ENCODE data around the gene C17orf107. TPM values are rescaled to one million over a fixed set of nuclear protein-coding genes. Genes with fewer than 3 reads are reported as not detected.

The C17orf107 gene
- total and polyA plus RNA-seq, 9 of the 15 experiments (the other 6 are each of a cell fraction or from before 2014, with no cell fraction given) = 0.05 to 0.29 (median 0.07) TPM; not detected in 4

DNA sequence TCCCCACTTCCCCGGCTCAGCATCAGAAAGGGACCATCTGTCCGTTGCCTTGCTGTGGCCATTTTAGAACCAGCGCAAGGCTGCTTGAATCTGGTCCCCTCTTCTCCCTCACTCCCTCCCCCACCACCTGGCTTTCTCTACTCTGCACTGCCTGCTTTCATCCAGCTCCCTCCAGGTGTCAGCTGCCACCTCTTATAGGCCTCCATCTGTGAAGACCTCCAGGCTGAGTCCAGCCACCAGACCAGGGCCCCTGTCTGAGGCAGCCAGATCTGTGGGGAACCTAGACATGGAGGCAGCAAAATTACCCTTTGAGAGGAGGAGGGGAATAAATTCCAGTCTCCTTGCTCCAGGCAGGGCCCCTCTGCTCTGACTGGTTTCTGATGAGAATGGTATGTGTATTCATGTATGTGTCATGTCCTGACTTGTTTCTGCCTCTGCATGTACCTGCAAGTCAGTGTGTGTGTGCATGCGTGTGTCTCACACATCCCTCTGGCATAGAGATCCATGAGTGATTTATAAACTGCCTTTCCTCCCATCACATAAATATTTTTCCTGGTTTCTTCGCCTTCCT lies 45.1 kb upstream of the C17orf107 start:
- TF ChIP-seq, protein P1, sequence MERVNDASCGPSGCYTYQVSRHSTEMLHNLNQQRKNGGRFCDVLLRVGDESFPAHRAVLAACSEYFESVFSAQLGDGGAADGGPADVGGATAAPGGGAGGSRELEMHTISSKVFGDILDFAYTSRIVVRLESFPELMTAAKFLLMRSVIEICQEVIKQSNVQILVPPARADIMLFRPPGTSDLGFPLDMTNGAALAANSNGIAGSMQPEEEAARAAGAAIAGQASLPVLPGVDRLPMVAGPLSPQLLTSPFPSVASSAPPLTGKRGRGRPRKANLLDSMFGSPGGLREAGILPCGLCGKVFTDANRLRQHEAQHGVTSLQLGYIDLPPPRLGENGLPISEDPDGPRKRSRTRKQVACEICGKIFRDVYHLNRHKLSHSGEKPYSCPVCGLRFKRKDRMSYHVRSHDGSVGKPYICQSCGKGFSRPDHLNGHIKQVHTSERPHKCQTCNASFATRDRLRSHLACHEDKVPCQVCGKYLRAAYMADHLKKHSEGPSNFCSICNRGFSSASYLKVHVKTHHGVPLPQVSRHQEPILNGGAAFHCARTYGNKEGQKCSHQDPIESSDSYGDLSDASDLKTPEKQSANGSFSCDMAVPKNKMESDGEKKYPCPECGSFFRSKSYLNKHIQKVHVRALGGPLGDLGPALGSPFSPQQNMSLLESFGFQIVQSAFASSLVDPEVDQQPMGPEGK (CRISPR knock-in tag; IDR thresholded peaks at IDR 0.05; ENCODE audit: borderline replicate concordance) = no peak
- TF ChIP-seq, protein P2, sequence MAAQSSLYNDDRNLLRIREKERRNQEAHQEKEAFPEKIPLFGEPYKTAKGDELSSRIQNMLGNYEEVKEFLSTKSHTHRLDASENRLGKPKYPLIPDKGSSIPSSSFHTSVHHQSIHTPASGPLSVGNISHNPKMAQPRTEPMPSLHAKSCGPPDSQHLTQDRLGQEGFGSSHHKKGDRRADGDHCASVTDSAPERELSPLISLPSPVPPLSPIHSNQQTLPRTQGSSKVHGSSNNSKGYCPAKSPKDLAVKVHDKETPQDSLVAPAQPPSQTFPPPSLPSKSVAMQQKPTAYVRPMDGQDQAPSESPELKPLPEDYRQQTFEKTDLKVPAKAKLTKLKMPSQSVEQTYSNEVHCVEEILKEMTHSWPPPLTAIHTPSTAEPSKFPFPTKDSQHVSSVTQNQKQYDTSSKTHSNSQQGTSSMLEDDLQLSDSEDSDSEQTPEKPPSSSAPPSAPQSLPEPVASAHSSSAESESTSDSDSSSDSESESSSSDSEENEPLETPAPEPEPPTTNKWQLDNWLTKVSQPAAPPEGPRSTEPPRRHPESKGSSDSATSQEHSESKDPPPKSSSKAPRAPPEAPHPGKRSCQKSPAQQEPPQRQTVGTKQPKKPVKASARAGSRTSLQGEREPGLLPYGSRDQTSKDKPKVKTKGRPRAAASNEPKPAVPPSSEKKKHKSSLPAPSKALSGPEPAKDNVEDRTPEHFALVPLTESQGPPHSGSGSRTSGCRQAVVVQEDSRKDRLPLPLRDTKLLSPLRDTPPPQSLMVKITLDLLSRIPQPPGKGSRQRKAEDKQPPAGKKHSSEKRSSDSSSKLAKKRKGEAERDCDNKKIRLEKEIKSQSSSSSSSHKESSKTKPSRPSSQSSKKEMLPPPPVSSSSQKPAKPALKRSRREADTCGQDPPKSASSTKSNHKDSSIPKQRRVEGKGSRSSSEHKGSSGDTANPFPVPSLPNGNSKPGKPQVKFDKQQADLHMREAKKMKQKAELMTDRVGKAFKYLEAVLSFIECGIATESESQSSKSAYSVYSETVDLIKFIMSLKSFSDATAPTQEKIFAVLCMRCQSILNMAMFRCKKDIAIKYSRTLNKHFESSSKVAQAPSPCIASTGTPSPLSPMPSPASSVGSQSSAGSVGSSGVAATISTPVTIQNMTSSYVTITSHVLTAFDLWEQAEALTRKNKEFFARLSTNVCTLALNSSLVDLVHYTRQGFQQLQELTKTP (IDR thresholded peaks at IDR 0.05; ENCODE audit: low read depth in 1 of 2, partially characterized antibody in 2 of 2) = no peak
- TF ChIP-seq ZNF24 (IDR thresholded peaks at IDR 0.05) (no peak), ZKSCAN1 (IDR thresholded peaks at IDR 0.05; ENCODE audit: low read depth, low read length) (no peak), HLTF (IDR thresholded peaks at IDR 0.05) (no peak), BHLHE40 (IDR thresholded peaks at IDR 0.05; ENCODE audit: low read length) (no peak)
- no peak overlapping the region for H3K4me3 ChIP-seq
- H3K36me3 ChIP-seq (ENCODE audit: control insufficient read depth, insufficient read depth, low read length) = peaks cover 17% of the 10 kb centered on the region; the same call in 2 of the 3 replicates
- no peak overlapping the region for H3K4me2 ChIP-seq (ENCODE audit: insufficient read depth, low read length)
- intact Hi-C loops (cut with micrococcal nuclease) (no loop called here), in situ Hi-C loops (cut with MboI) (no loop called here)
- ChIA-PET CTCF (ENCODE audit: low intra/inter-chr PET ratio) (no interaction called here), POLR2A (no interaction called here)
- no peak overlapping the region for H2AFZ ChIP-seq (ENCODE audit: low read depth, low read length)
- H3K9ac ChIP-seq (ENCODE audit: insufficient read depth in 1 of 2, low read depth in 2 of 2, low read length in 2 of 2) = no peak overlapping the region
- whole genome bisulfite sequencing (ENCODE audit: insufficient coverage, low coverage, missing lambda C conversion rate) = 98% methylated on average over 5 of the region's 5 CpGs
- DNase-seq (ENCODE audit: extremely low read depth in 1 of 4, low spot score in 3 of 4) = no peak
- FAIRE-seq = no peak
- H3K79me2 ChIP-seq (ENCODE audit: control insufficient read depth, insufficient read depth, low read length) = peaks cover 48% of the 10 kb centered on the region
- no peaks in the 10 kb centered on the region for H3K9me1 ChIP-seq (ENCODE audit: control insufficient read depth, insufficient read depth, low read length)
- H4K20me1 ChIP-seq (replicated peaks; ENCODE audit: control insufficient read depth, insufficient read depth, low read length) = peaks cover 11% of the 10 kb centered on the region
- ATAC-seq = no peak
- no peaks in the 10 kb centered on the region for H3K27me3 ChIP-seq (ENCODE audit: control insufficient read depth in 2 of 2, insufficient read depth in 2 of 2, low read length in 2 of 2)
- no TSS peak for BruUV-seq (replicated peaks)
- no peaks in the 10 kb centered on the region for H3K9me3 ChIP-seq (replicated peaks; ENCODE audit: control insufficient read depth, insufficient read depth, low read depth, low read length)
- no peak overlapping the region for H3K27ac ChIP-seq (ENCODE audit: extremely low read depth, low read depth, low read length)
- H3K4me1 ChIP-seq (replicated peaks in 1 of 2; ENCODE audit: control insufficient read depth in 2 of 2, insufficient read depth in 2 of 2, low read length in 2 of 2) = peaks cover 10 to 12% of the 10 kb centered on the region in 2 experiments; a peak in 4 of 5 replicates
